GM13977 (cell line): ENCODE data around the gene TSPAN4.

ENCODE experiments used
- DNase-seq: peaks from one replicate; pipeline ENCODE4 v3.0.0; 2012; ENCODE audit warnings: low spot score
- in situ Hi-C: fragments of 300-500 bp; cut with MboI; formaldehyde crosslinking; loops from one replicate; pipeline ENCODE4 v1.12.0; 2022; ENCODE audit warnings: low sequenced_read_pairs, low pct_unique_long_range_greater_than_20kb, mixed read lengths, inconsistent platforms; ENCODE audit not compliant: unreplicated experiment
- TF ChIP-seq, protein P1 (sequence below): IDR thresholded peaks from 2 replicates; pipeline ENCODE4 v1.5.1; 2012; ENCODE audit warnings: mild to moderate bottlenecking, control low read depth; ENCODE audit not compliant: insufficient read depth; ENCODE audit errors: extremely low read depth, missing control alignments

The TSPAN4 gene

GRCh38 chr11:813072-813455 lies 29.6 kb upstream of the TSPAN4 start:
- DNase-seq, result no peak
- TF ChIP-seq, protein P1, sequence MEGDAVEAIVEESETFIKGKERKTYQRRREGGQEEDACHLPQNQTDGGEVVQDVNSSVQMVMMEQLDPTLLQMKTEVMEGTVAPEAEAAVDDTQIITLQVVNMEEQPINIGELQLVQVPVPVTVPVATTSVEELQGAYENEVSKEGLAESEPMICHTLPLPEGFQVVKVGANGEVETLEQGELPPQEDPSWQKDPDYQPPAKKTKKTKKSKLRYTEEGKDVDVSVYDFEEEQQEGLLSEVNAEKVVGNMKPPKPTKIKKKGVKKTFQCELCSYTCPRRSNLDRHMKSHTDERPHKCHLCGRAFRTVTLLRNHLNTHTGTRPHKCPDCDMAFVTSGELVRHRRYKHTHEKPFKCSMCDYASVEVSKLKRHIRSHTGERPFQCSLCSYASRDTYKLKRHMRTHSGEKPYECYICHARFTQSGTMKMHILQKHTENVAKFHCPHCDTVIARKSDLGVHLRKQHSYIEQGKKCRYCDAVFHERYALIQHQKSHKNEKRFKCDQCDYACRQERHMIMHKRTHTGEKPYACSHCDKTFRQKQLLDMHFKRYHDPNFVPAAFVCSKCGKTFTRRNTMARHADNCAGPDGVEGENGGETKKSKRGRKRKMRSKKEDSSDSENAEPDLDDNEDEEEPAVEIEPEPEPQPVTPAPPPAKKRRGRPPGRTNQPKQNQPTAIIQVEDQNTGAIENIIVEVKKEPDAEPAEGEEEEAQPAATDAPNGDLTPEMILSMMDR, result no peak
- in situ Hi-C loops, result no loop called here

DNA sequence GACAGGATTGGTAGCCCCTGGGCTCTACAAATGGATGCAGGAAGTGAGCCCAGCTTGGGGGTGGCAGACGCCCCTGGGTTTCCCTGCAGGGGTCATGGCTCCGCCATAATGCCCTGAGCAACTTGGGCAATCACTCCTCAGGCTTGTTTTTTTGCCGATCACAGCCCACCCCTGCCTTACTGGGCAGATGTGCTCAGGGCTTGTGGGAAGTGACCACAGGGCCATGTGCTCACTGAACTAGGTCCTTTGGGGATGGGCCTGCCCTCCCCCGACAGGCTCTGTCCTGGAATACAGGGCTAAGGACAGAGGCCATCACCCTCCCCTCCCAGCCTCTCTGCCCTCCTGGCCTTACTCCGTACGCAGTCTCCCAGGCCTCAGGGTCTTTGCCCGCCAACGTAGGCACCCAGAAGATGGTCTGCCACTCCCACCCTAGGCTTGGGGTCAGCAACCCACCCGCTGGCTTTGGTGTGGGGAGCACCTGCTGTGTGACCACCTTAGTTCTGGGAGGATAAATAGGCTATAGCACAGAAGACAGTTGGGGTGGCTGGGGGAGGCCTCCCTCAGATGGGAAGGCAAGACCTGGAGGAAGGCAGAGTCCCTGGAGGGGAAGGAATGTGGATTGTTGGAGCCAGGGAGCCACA lies 29.1 kb upstream of the TSPAN4 start:
- in situ Hi-C loops, result no loop called here
- TF ChIP-seq, protein P1, result no peak
- no peak for DNase-seq

GRCh38 chr11:815675-816432 lies 26.8 kb upstream of the TSPAN4 start:
- in situ Hi-C loops, result no loop called here
- no peak for DNase-seq
- TF ChIP-seq, protein P1, result no peak

GRCh38 chr11:816433-816779 lies 26.2 kb upstream of the TSPAN4 start:
- in situ Hi-C loops, result no loop called here
- DNase-seq, result no peak
- TF ChIP-seq, protein P1, result no peak

DNA sequence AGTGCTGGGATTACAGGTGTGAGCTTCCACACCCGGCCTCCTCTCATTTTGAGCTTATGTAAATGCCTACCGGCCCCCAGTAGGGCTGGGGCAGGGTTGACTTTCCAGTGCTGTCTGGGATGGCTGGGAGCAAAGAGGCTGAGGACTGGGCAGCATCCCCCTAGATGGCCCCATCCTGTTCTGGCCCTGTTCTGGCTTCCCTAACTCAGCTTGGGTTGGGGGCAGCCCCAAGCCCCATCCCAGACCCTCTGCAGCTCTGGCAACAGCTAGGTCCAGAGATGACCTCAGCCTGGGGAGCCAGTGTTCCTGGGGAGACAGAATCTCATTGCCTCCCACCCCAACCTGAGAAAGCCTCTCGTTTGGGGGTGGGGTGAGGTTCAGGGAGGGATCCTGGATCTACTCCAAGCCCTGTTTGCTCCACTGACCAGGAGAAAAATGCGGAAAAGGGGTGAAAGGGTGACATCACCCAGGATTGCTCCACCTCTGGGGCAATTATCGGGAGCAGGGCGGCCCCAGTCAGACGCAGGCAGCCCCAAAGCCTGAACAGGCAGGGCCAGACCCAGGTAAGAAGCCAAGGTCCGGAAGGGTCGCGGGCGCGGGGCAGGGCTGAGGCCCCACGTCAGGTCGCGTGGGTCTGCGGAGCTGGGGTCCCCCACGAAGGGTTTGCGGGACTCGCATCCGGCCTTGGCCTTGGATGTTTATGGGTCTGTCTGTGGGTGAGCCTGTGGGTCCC lies 24.1 kb upstream of the TSPAN4 start, which contains the start of gene PNPLA2:
TSS of gene PNPLA2 (plus strand) at position 519 of the 733 bp plus-strand sequence. CDS start 805 bp downstream, outside the sequence.
- in situ Hi-C loops, result no loop called here
- DNase-seq, result no peak
- TF ChIP-seq, protein P1, result no peak

DNA sequence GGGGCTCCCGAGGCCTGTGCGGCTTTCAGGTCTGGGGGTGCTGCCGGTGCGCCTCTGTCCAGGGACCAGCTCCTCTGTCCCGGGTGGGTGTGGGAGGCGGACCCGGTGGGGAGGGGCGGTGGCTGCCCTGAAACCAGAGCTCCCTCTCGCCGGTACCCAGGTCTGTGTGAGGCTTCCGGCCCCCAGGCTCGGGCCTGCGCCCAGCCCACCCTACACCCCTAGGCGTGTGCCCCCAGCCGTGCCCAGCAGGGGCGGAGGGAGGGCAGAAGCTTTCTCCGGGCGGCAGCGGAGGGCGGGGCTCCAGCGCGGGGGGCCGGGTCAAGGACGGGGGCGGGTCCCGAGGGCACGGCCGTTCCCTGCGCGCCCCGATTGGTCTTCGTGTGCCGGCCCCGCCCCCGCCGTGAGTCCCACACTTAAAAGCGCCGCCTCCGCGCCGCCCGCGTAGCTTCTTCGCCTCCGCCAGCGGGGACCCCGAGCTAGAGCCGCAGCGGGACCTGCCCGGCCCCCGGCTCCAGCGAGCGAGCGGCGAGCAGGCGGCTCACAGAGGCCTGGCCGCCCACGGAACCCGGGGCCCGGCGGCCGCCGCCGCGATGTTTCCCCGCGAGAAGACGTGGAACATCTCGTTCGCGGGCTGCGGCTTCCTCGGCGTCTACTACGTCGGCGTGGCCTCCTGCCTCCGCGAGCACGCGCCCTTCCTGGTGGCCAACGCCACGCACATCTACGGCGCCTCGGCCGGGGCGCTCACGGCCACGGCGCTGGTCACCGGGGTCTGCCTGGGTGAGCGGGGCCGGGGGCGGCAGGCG lies 23.3 kb upstream of the TSPAN4 start:
- in situ Hi-C loops, result no loop called here
- TF ChIP-seq, protein P1, result no peak
- DNase-seq, result peak; percentile 97
